ENCODE measurements around the gene NCK2.

The NCK2 gene

DNA sequence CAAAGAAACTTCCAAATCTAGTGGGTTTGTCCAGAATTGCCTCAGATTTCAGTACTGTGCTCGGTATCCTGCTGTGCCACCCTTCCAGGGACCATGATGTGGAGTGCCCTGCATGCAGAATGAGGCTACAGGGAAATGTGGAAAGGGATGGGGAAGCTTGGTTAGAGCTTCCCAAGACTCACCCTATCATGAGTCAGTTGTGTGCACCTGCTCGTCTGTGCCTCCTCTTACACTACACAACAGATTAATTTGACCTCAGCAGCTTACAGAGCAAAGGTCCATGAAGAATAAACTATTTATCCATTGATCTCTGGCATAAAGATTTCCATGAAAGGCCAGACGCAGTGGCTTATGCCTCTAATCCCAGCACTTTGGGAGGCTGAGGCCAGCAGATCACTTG, 21.3 kb upstream of the NCK2 start:
- POLR2A ChIA-PET: no interaction called here

DNA sequence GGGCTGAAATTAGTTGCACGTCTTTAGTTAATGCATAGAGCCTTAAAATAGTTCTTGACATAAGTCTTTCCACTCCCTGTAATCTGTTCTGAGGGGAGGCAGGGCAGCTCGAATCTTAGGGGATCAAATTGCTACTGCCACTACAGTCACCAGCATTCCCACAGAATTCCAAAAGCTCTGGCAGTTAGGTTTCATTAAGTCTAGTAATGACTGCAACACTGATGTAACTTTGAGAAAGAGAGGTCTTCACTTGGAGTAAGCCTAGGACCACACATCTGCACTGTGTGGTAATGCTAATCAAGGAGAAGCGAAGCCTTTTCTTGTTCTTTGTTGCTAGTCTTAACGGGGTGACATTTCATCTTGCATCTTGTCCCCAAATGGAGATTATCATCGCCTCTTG, 19.3 kb upstream of the NCK2 start:
- CTCF ChIA-PET: interaction anchor here (1.3 to 1.8 kb wide), 2 partner anchors 9 kb away, joined by 4 to 5 read pairs; no protein-coding TSS in a partner anchor
- TF ChIP-seq, protein P1, sequence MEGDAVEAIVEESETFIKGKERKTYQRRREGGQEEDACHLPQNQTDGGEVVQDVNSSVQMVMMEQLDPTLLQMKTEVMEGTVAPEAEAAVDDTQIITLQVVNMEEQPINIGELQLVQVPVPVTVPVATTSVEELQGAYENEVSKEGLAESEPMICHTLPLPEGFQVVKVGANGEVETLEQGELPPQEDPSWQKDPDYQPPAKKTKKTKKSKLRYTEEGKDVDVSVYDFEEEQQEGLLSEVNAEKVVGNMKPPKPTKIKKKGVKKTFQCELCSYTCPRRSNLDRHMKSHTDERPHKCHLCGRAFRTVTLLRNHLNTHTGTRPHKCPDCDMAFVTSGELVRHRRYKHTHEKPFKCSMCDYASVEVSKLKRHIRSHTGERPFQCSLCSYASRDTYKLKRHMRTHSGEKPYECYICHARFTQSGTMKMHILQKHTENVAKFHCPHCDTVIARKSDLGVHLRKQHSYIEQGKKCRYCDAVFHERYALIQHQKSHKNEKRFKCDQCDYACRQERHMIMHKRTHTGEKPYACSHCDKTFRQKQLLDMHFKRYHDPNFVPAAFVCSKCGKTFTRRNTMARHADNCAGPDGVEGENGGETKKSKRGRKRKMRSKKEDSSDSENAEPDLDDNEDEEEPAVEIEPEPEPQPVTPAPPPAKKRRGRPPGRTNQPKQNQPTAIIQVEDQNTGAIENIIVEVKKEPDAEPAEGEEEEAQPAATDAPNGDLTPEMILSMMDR (IDR thresholded peaks at IDR 0.05; ENCODE audit: control extremely low read depth, extremely low read depth, low read depth, missing control alignments): no peak
- POLR2A ChIA-PET: no interaction called here
- DNase-seq (ENCODE audit: extremely low spot score): no peak

More for the DNA sequence above, 21.3 kb upstream of the NCK2 start:
- CTCF ChIA-PET: interaction anchor here (1.6 kb wide), 1 partner anchor 21 kb away, joined by 4 read pairs; no protein-coding TSS in a partner anchor
- DNase-seq (ENCODE audit: extremely low spot score): no peak
- TF ChIP-seq, protein P1 (IDR thresholded peaks at IDR 0.05; ENCODE audit: control extremely low read depth, extremely low read depth, low read depth, missing control alignments): no peak

DNA sequence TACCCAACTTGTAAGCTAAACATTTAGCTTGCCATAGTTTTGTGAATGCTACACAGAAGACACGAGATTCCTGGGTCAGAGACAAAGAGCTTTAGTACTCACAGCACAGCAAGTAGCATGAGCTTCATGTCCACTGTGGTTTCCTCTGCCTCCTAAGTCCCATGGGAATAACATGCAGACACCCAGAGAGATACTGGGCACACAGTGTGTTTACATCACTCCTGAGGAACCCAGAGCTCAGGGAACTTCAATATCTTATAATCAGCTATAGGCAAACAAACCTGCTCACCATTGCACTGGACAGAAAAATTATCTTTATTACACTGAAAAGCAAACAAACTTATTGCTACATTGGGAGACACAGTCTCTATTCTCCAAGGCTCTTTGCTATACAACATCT, 14.5 kb upstream of the NCK2 start:
- TF ChIP-seq, protein P1 (IDR thresholded peaks at IDR 0.05; ENCODE audit: control extremely low read depth, extremely low read depth, low read depth, missing control alignments): no peak
- ChIA-PET CTCF (interaction anchor here (0.8 to 1.2 kb wide), 2 partner anchors 10 to 153 kb away, joined by 3 read pairs; no protein-coding TSS in a partner anchor), POLR2A (no interaction called here)
- no peak for DNase-seq (ENCODE audit: extremely low spot score)

GRCh38 chr2:105731511-105731910, 13.2 kb upstream of the NCK2 start:
- CTCF ChIA-PET: interaction anchor here (1.4 kb wide), 1 partner anchor 13 kb away, joined by 3 read pairs; no protein-coding TSS in a partner anchor
- POLR2A ChIA-PET: no interaction called here
- no peak for DNase-seq (ENCODE audit: extremely low spot score)
- TF ChIP-seq, protein P1 (IDR thresholded peaks at IDR 0.05; ENCODE audit: control extremely low read depth, extremely low read depth, low read depth, missing control alignments): no peak

GRCh38 chr2:105732101-105732500, 12.6 kb upstream of the NCK2 start:
- POLR2A ChIA-PET: no interaction called here
- CTCF ChIA-PET: interaction anchor here (1.4 kb wide), 1 partner anchor 13 kb away, joined by 3 read pairs; no protein-coding TSS in a partner anchor
- TF ChIP-seq, protein P1 (IDR thresholded peaks at IDR 0.05; ENCODE audit: control extremely low read depth, extremely low read depth, low read depth, missing control alignments): no peak
- DNase-seq (ENCODE audit: extremely low spot score): no peak

DNA sequence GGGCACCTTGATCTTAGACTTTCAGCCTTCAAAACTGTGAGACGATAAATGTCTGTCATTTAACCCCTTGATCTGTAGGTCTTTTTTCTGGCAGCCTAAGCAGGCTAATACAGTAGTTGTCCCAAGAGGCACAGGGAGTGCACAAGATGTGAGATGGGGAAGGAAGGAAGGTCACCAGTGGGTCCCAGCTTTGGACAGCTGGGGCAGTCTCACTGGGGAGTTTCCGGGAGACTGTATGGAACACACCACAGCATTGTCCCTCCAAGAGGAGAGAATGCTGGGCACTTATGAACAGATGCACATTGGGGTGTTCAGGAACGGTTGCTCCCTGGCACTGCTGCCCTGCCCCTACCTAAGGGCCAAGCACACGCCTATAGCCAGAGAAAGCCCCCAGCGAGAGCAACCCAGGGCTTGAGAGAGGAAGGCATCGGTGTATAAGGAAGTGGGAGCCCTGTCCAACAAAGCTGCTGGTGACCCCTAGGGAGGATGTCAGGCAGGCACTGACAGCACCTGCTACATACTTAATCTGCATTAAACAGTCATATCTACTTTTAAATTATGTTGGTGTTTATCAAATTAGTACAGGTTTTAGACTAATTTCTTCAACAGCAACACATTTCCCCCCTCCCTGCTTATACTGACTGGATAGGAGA, 11.6 kb upstream of the NCK2 start:
- DNase-seq (ENCODE audit: extremely low spot score): no peak
- TF ChIP-seq, protein P1 (IDR thresholded peaks at IDR 0.05; ENCODE audit: control extremely low read depth, extremely low read depth, low read depth, missing control alignments): no peak
- POLR2A ChIA-PET: no interaction called here
- CTCF ChIA-PET: interaction anchor here (1.6 kb wide), 1 partner anchor 10 kb away, joined by 4 read pairs; no protein-coding TSS in a partner anchor

All from GM10248 (cell line).